IMR-90 (cell line): ENCODE measurements around the gene SMIM41. TPM values are rescaled to one million over a fixed set of nuclear protein-coding genes. Genes with fewer than 3 reads are reported as not detected.

Experiments
- ATAC-seq: fragments of 200-7000 bp; cut with Tn5 transposase; 2 replicates; pipeline ENCODE4 v1.9.1; 2020; ENCODE audit warnings: low read depth, mild to moderate bottlenecking, moderate library complexity
- BruUV-seq: library from RNA; stranded (reverse); fragments of 400-500 nt; replicated peaks from 2 replicates; lab custom pipeline; 2021; lab: Mats Ljungman, UMichigan
- CTCF ChIA-PET: fragments of 300-600 bp; formaldehyde crosslinking; extraction: SDS; loops from one replicate; lab custom pipeline; 2021; ENCODE audit warnings: antibody characterized with exemption; lab: Yijun Ruan, JAX
- POLR2A ChIA-PET: fragments of 300-600 bp; sonication (Branson Sonifier 250); formaldehyde crosslinking; loops from one replicate; lab custom pipeline; 2022; ENCODE audit warnings: antibody characterized with exemption; ENCODE audit not compliant: unreplicated experiment; lab: Charles Lee
- DNase-seq: peaks from one replicate; pipeline ENCODE4 v3.0.0; 2013
- H2AFZ ChIP-seq: replicated peaks from 2 replicates; pipeline ENCODE3; 2013; ENCODE audit warnings: low read length, mild to moderate bottlenecking; ENCODE audit not compliant: poor library complexity
- H2AK5ac ChIP-seq: 2 replicates; pipeline ENCODE4 v1.6.1; 2013; ENCODE audit warnings: low read depth, low read length, inconsistent platforms
- H2AK9ac ChIP-seq: replicated peaks from 2 replicates; pipeline ENCODE3; 2013; ENCODE audit warnings: mild to moderate bottlenecking, low read depth, low read length, moderate library complexity; ENCODE audit not compliant: poor library complexity
- H2BK120ac ChIP-seq: 2 replicates; pipeline ENCODE4 v1.6.1; 2013; ENCODE audit warnings: low read depth, low read length, inconsistent platforms
- H2BK15ac ChIP-seq: 3 replicates; pipeline ENCODE4 v1.6.1; 2013; ENCODE audit warnings: low read depth, low read length, inconsistent platforms
- H2BK20ac ChIP-seq: 2 replicates; pipeline ENCODE4 v1.6.1; 2013; ENCODE audit warnings: low read depth, mild to moderate bottlenecking, inconsistent platforms, low read length, moderate library complexity
- H2BK5ac ChIP-seq: 2 replicates; pipeline ENCODE4 v1.6.1; 2013; ENCODE audit warnings: mild to moderate bottlenecking, low read depth, low read length, inconsistent platforms; ENCODE audit not compliant: poor library complexity, severe bottlenecking
- H3K14ac ChIP-seq: replicated peaks from 2 replicates; pipeline ENCODE4 v1.6.1; 2013; ENCODE audit warnings: low read depth, low read length, inconsistent platforms
- H3K18ac ChIP-seq: 2 replicates; pipeline ENCODE4 v1.6.1; 2013; ENCODE audit warnings: low read depth, low read length, control low read depth
- H3K23ac ChIP-seq: 2 replicates; pipeline ENCODE4 v1.6.1; 2013; ENCODE audit warnings: low read depth, low read length, inconsistent platforms
- H3K27ac ChIP-seq: 2 replicates; pipeline ENCODE4 v1.5.1; 2013; ENCODE audit warnings: mild to moderate bottlenecking, control low read depth, low read length; ENCODE audit not compliant: insufficient read depth
- H3K27me3 ChIP-seq: 2 replicates; pipeline ENCODE4 v1.6.1; 2013; ENCODE audit warnings: low read length; ENCODE audit not compliant: control insufficient read depth, insufficient read depth
- H3K36me3 ChIP-seq: 2 replicates; pipeline ENCODE4 v1.6.1; 2013; ENCODE audit warnings: low read length, mixed read lengths; ENCODE audit not compliant: control insufficient read depth, insufficient read depth
- H3K4ac ChIP-seq: 2 replicates; pipeline ENCODE4 v1.6.1; 2013; ENCODE audit warnings: low read depth, low read length, inconsistent platforms
- H3K4me1 ChIP-seq: 2 replicates; pipeline ENCODE4 v1.6.1; 2013; ENCODE audit warnings: low read length, mixed read lengths; ENCODE audit not compliant: control insufficient read depth, insufficient read depth
- H3K4me2 ChIP-seq: 2 replicates; pipeline ENCODE4 v1.6.1; 2013; ENCODE audit warnings: low read depth, mild to moderate bottlenecking, control low read depth, low read length, moderate library complexity
- H3K4me3 ChIP-seq: 2 replicates; pipeline ENCODE4 v1.5.1; 2013; ENCODE audit warnings: low read depth, mild to moderate bottlenecking, control low read depth, low read length, moderate library complexity; ENCODE audit not compliant: insufficient read depth
- H3K56ac ChIP-seq: 2 replicates; pipeline ENCODE4 v1.6.1; 2013; ENCODE audit warnings: low read length, inconsistent platforms; ENCODE audit not compliant: insufficient read depth; ENCODE audit errors: extremely low read depth
- H3K79me1 ChIP-seq, 2 experiments: 2 replicates each; pipeline ENCODE4 v1.6.1; 2013; ENCODE audit warnings: low read length in 2 of 2, inconsistent platforms in 1 of 2, low read depth in 1 of 2
- H3K9ac ChIP-seq: 2 replicates; pipeline ENCODE4 v1.6.1; 2013; ENCODE audit warnings: low read depth, low read length, control low read depth
- H3K9me1 ChIP-seq: 2 replicates; pipeline ENCODE4 v1.6.1; 2013; ENCODE audit warnings: low read length, inconsistent platforms; ENCODE audit not compliant: insufficient read depth
- H3K9me3 ChIP-seq: 2 replicates; pipeline ENCODE4 v1.6.1; 2013; ENCODE audit warnings: low read length; ENCODE audit not compliant: control insufficient read depth, insufficient read depth
- H4K20me1 ChIP-seq: 2 replicates; pipeline ENCODE4 v1.6.1; 2013; ENCODE audit warnings: low read length, inconsistent platforms; ENCODE audit not compliant: insufficient read depth
- H4K5ac ChIP-seq: 2 replicates; pipeline ENCODE4 v1.6.1; 2013; ENCODE audit warnings: mild to moderate bottlenecking, low read depth, low read length, control low read depth
- H4K8ac ChIP-seq, 2 experiments: 2 replicates each; pipeline ENCODE4 v1.6.1; 2013; ENCODE audit warnings: low read depth in 2 of 2, low read length in 2 of 2, control low read depth in 1 of 2, inconsistent platforms in 1 of 2
- H4K91ac ChIP-seq: 2 replicates; pipeline ENCODE4 v1.6.1; 2013; ENCODE audit warnings: low read depth, low read length, inconsistent platforms; ENCODE audit not compliant: insufficient read depth
- CEBPB ChIP-seq: IDR thresholded peaks from 2 replicates; pipeline ENCODE4 v1.6.1; 2012; ENCODE audit warnings: low read depth, low read length, improper control_type of control experiment
- POLR2A ChIP-seq: IDR thresholded peaks from 2 replicates; pipeline ENCODE4 v1.6.1; 2012; ENCODE audit warnings: mild to moderate bottlenecking, low read depth, low read length
- WGBS, 2 experiments: methylation state at CpG; one replicate each; pipeline versions ENCODE4 v1.1.5 to v1.1.7; 2013; ENCODE audit warnings: missing lambda C conversion rate in 2 of 2; ENCODE audit not compliant: insufficient read length in 1 of 2; ENCODE audit errors: extremely low coverage in 2 of 2; 5-methylcytosine and 5-hydroxymethylcytosine counted together
- dilution Hi-C: fragments of 300-500 bp; cut with HindIII; formaldehyde crosslinking; loops from one replicate; pipeline ENCODE4 v1.14.3; 2018; ENCODE audit warnings: low sequenced_read_pairs; ENCODE audit not compliant: unreplicated experiment
- in situ Hi-C: fragments of 300-500 bp; cut with MboI; formaldehyde crosslinking; loops from 3 replicates; pipeline ENCODE4 v1.14.3; 2019; ENCODE audit warnings: low sequenced_read_pairs, inconsistent platforms, mixed read lengths
- intact Hi-C: fragments of 100-400 bp; cut with micrococcal nuclease; formaldehyde crosslinking; loops from 2 replicates; pipeline ENCODE4 v1.10.0; 2022
- polyA plus RNA-seq, 3 experiments: library from polyadenylated mRNA; depleted of rRNA; stranded (reverse); fragments of >200 nt; gene quantifications; 2 replicates each; pipeline ENCODE4 v1.2.3, GENCODE V29; 2012; ENCODE audit warnings: low replicate concordance in 1 of 3
- total RNA-seq: library from RNA; depleted of rRNA; stranded (reverse); fragments of >200 nt; gene quantifications from 2 replicates; pipeline ENCODE4 v1.2.3, GENCODE V29; 2012

SMIM41 gene
- total and polyA plus RNA-seq, 2 of the 4 experiments (the other 2 are of a cell fraction), result not detected

DNA sequence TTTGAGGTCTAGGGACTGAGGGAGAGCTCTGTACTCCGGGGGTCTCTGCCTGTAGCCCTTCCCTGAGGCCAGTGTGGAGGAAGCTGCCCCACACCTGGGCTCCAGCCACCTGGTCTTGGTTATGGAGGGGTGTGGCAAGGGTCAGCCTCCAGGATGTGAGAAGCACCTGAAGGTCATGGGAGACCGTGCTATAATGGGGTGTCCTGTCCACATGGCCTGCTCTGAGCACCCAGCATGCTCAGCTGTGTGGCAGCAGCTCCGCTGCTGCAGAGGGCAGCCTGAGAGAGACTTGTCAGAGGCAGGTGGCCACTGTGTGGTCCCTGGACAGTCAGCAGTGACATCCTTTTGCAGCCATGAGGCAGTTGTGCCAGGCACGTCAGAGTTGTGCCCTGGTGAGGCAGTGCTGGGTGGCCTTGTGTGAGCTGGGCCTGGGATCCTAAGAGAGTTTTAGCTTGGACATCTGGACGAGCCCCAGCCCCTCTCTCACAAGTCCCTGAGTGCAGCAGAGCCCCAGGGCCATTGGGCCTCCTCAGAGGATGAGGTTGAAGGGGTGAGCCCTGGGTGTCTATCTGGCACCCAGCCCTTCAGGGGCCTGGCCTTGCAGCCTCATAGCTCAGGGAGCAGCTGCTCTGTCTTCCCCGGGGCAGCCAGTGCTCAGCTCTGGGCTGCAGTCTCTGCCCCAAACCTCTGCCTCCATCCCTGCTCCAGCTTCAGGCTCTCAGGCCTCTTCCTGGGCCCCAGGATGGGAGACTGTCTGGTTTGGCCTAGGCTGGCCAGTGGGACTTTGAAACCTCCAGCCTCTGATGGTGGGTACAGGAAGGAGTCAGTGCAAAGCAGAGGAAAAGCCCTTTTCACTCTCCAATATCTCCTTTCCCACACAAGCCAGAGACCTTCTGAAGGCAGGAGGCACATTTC is 17.1 kb upstream of the SMIM41 start:
- Histone ChIP-seq H2AK5ac (peak overlapping the region; percentile 93; the same call in 1 of the 2 replicates), H4K91ac (peak overlapping the region; percentile 95; the same call in 1 of the 2 replicates), H2BK20ac (no peak overlapping the region; the same call in 1 of the 2 replicates), H3K9ac (peak overlapping the region; percentile 56), H3K56ac (no peak overlapping the region), H3K23ac (no peak overlapping the region), H3K4me2 (no peak overlapping the region), H2AK9ac (no peak overlapping the region), H3K36me3 (peaks cover 17% of the 10 kb centered on the region), H3K4me3 (no peak overlapping the region), H2BK120ac (peak overlapping the region; percentile 50; the same call in 1 of the 2 replicates), H3K9me3 (no peaks in the 10 kb centered on the region), H3K4ac (peak overlapping the region; percentile 29), H4K5ac (peak overlapping the region; percentile 86), H3K27ac (peak overlapping the region; percentile 93), H3K79me1 (0 out of 4 replicates have a peak, but pooled peaks cover 0 to under 1% of the 10 kb centered on the region in 2 experiments), H2BK5ac (peak overlapping the region; percentile 86), H3K4me1 (peaks cover 24% of the 10 kb centered on the region), H3K14ac (no peak overlapping the region), H3K9me1 (peaks cover 15% of the 10 kb centered on the region), H2AFZ (peak overlapping the region; percentile 62), H4K8ac (peak overlapping the region; percentile 53 to 93; a peak in 2 of 4 replicates), H2BK15ac (no peak overlapping the region; the same call in 2 of the 3 replicates), H4K20me1 (peaks cover 2% of the 10 kb centered on the region; the same call in 1 of the 2 replicates), H3K27me3 (no peaks in the 10 kb centered on the region), H3K18ac (peak overlapping the region; percentile 49; the same call in 1 of the 2 replicates)
- in situ Hi-C loops (no loop called here), intact Hi-C loops (no loop called here), dilution Hi-C loops (no loop called here)
- ChIA-PET CTCF (interaction anchor here (2.1 kb wide), 1 partner anchor 37 kb away, joined by 9 read pairs; no protein-coding TSS in a partner anchor), POLR2A (no interaction called here)
- 80% methylated on average over 1 of the region's 6 CpGs; no CpG with 5 or more reads in 1 of the 2 experiments for WGBS, 2 experiments
- TF ChIP-seq POLR2A, result 0 out of 2 replicates have a peak, but pooled peaks have one; percentile 6
- TF ChIP-seq CEBPB, result no peak
- no peak for DNase-seq
- no TSS peak for BruUV-seq
- no peak for ATAC-seq
